ENCODE data around the gene ABCD4.

DNA sequence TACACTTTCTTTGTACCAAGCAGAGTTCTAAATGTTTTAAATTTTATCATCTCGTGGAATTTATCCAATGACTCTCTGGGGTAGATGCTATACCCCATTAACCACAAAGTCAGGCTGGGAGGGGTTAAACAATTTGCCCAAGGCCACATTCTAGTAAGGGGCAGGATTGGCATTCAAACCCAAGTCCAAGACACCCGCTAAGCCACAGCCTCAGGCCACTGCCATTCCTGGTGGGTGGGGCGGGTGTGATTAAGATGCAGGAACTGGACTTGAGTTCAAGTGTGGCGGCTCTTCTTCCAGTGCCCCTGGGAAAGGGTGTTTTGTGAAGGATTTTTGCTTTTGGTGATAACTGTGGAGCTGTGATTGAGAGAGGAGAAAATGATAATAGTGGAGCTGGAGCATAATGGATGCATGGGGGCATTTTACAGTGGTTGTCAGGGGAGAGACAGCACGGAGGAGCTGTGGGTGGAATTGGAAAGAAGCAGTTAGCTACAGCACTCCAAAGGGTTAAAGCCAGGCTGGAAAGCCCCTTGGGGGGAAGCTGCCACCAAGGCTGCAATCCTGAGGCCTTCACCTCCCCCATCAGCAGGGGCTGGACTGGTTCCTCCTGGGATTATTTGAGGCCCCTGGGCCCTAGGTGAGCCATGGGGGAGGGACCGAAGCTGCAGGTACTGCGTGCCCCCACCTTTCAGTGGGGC lies 44.5 kb upstream of the ABCD4 start:
- TF ChIP-seq, protein P1, sequence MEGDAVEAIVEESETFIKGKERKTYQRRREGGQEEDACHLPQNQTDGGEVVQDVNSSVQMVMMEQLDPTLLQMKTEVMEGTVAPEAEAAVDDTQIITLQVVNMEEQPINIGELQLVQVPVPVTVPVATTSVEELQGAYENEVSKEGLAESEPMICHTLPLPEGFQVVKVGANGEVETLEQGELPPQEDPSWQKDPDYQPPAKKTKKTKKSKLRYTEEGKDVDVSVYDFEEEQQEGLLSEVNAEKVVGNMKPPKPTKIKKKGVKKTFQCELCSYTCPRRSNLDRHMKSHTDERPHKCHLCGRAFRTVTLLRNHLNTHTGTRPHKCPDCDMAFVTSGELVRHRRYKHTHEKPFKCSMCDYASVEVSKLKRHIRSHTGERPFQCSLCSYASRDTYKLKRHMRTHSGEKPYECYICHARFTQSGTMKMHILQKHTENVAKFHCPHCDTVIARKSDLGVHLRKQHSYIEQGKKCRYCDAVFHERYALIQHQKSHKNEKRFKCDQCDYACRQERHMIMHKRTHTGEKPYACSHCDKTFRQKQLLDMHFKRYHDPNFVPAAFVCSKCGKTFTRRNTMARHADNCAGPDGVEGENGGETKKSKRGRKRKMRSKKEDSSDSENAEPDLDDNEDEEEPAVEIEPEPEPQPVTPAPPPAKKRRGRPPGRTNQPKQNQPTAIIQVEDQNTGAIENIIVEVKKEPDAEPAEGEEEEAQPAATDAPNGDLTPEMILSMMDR (IDR thresholded peaks at IDR 0.05), result no peak
- TF ChIP-seq POLR2A (IDR thresholded peaks at IDR 0.05), result no peak

Data from esophagus squamous epithelium (tissue), 4 donors.